ENCODE data around the gene CENPV.
A peak's percentile ranks its signal among the peaks of the same experiment; 100 is the strongest.

CENPV gene

DNA sequence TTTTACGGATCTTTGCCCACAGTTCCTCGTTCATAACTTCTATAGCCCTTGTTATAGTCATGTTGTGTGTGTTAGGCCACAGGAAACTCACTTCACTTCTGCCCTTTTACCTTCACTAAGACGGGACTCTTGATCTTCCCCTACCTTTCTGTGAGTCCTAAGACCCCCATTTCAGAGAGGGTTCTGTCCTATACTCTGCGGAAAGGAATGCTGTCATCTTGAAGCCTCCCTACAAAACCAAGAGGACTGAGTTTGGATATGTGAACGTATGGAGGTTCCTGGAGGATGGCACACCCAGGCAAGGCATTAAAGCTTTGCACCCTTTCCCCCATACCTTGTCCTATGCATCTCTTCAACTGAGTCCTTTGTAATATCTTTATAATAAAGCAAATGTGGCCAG is 31.3 kb upstream of the CENPV start:
- H3K36me3 ChIP-seq (ENCODE audit: control insufficient read depth in 1 of 2, insufficient read depth in 2 of 2, low read depth in 1 of 2, low read length in 2 of 2), result peaks cover 20 to 30% of the 10 kb centered on the region in 2 experiments
- H3K27me3 ChIP-seq (ENCODE audit: control insufficient read depth in 1 of 2, insufficient read depth in 1 of 2, low read length in 2 of 2), result no peaks in the 10 kb centered on the region
- H3K4me3 ChIP-seq (ENCODE audit: insufficient read depth in 1 of 2, low read depth in 1 of 2, low read length in 2 of 2), result no peak overlapping the region
- no peak overlapping the region for H2BK120ac ChIP-seq (ENCODE audit: low read depth, low read length)
- H2BK12ac ChIP-seq (ENCODE audit: low read length in 2 of 2), result no peak overlapping the region
- H3K4me1 ChIP-seq (ENCODE audit: control insufficient read depth, insufficient read depth, low read depth, low read length), result peaks cover 7% of the 10 kb centered on the region
- no peak overlapping the region for H3K9ac ChIP-seq (ENCODE audit: low read length)
- no peak overlapping the region for H2AFZ ChIP-seq (ENCODE audit: low read depth, low read length)
- H3K4ac ChIP-seq (ENCODE audit: low read depth in 1 of 2, low read length in 2 of 2), result no peak overlapping the region
- H3K14ac ChIP-seq (ENCODE audit: low read length in 2 of 2), result no peak overlapping the region
- H4K8ac ChIP-seq (ENCODE audit: low read length), result no peak overlapping the region
- no peak overlapping the region for H2BK15ac ChIP-seq (ENCODE audit: low read depth, poor library complexity, severe bottlenecking)
- H2AK5ac ChIP-seq (ENCODE audit: low read length, severe bottlenecking), result no peak overlapping the region
- H3K79me1 ChIP-seq (replicated peaks; ENCODE audit: low read length, poor library complexity, severe bottlenecking), result no peaks in the 10 kb centered on the region
- H3K18ac ChIP-seq (ENCODE audit: low read depth in 1 of 2, low read length in 2 of 2), result no peak overlapping the region
- H3K23ac ChIP-seq (ENCODE audit: low read length in 2 of 2), result no peak overlapping the region
- H3K9me3 ChIP-seq (ENCODE audit: control insufficient read depth, low read length), result no peaks in the 10 kb centered on the region
- no peak overlapping the region for H3K4me2 ChIP-seq (ENCODE audit: low read length, poor library complexity, severe bottlenecking)
- DNase-seq, result no peak
- H4K91ac ChIP-seq (ENCODE audit: low read length), result no peak overlapping the region
- no peak overlapping the region for H2BK5ac ChIP-seq (ENCODE audit: low read depth, low read length, poor library complexity, severe bottlenecking)
- 82% methylated on average over 3 of the region's 5 CpGs for WGBS
- peak overlapping the region; percentile 12 for H3K27ac ChIP-seq (ENCODE audit: low read length, poor library complexity, severe bottlenecking)

DNA sequence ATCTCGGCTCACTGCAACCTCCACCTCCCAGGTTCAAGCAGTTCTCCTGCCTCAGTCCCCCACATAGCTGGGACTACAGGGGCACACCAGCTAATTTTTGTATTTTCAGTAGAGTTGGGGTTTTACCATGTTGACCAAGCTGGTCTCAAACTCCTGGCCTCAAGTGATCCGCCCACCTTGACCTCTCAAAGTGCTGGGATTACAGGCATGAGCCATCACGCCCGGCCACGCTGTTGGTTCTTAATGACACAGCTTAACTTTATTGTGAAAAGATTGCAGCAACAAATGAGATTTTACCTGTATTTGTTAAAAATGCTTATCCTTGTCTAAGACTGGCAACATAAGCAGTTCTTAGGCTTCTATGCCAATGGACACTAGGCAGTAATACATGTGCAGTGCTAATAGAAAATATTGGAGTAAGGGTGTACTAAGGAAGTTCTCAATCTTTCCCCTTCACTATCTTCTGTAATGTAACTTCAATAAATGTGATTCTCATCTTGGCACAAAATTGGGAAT is 30.6 kb upstream of the CENPV start:
- H3K27me3 ChIP-seq (ENCODE audit: control insufficient read depth in 1 of 2, insufficient read depth in 1 of 2, low read length in 2 of 2), result no peaks in the 10 kb centered on the region
- no peak overlapping the region for H3K4ac ChIP-seq (ENCODE audit: low read depth in 1 of 2, low read length in 2 of 2)
- H3K36me3 ChIP-seq (ENCODE audit: control insufficient read depth in 1 of 2, insufficient read depth in 2 of 2, low read depth in 1 of 2, low read length in 2 of 2), result peaks cover 20 to 30% of the 10 kb centered on the region in 2 experiments
- no peak overlapping the region for H3K18ac ChIP-seq (ENCODE audit: low read depth in 1 of 2, low read length in 2 of 2)
- no peak overlapping the region for H3K14ac ChIP-seq (ENCODE audit: low read length in 2 of 2)
- H4K8ac ChIP-seq (ENCODE audit: low read length), result no peak overlapping the region
- H2BK15ac ChIP-seq (ENCODE audit: low read depth, poor library complexity, severe bottlenecking), result no peak overlapping the region
- no peaks in the 10 kb centered on the region for H3K79me1 ChIP-seq (replicated peaks; ENCODE audit: low read length, poor library complexity, severe bottlenecking)
- no peak overlapping the region for H2BK120ac ChIP-seq (ENCODE audit: low read depth, low read length)
- no peak overlapping the region for H2AFZ ChIP-seq (ENCODE audit: low read depth, low read length)
- no peaks in the 10 kb centered on the region for H3K9me3 ChIP-seq (ENCODE audit: control insufficient read depth, low read length)
- no peak overlapping the region for H3K4me2 ChIP-seq (ENCODE audit: low read length, poor library complexity, severe bottlenecking)
- H4K91ac ChIP-seq (ENCODE audit: low read length), result no peak overlapping the region
- peak overlapping the region; percentile 99 for H3K9ac ChIP-seq (ENCODE audit: low read length)
- no peak overlapping the region for H2BK5ac ChIP-seq (ENCODE audit: low read depth, low read length, poor library complexity, severe bottlenecking)
- H3K27ac ChIP-seq (ENCODE audit: low read length, poor library complexity, severe bottlenecking), result no peak overlapping the region
- peak overlapping the region in 1 of 2 experiments; percentile 12 for H3K4me3 ChIP-seq (ENCODE audit: insufficient read depth in 1 of 2, low read depth in 1 of 2, low read length in 2 of 2)
- H2BK12ac ChIP-seq (ENCODE audit: low read length in 2 of 2), result no peak overlapping the region
- no peak overlapping the region for H3K23ac ChIP-seq (ENCODE audit: low read length in 2 of 2)
- peaks cover 7% of the 10 kb centered on the region for H3K4me1 ChIP-seq (ENCODE audit: control insufficient read depth, insufficient read depth, low read depth, low read length)
- 99% methylated on average over 5 of the region's 5 CpGs for WGBS
- no peak overlapping the region for H2AK5ac ChIP-seq (ENCODE audit: low read length, severe bottlenecking)
- no peak for DNase-seq

- H3K23ac ChIP-seq (ENCODE audit: low read length in 2 of 2), result no peak overlapping the region
- peak overlapping the region; percentile 99 for H3K9ac ChIP-seq (ENCODE audit: low read length)
- peak overlapping the region in 1 of 2 experiments; percentile 93 for H3K4me3 ChIP-seq (ENCODE audit: insufficient read depth in 1 of 2, low read depth in 1 of 2, low read length in 2 of 2)
- no peak overlapping the region for H3K18ac ChIP-seq (ENCODE audit: low read depth in 1 of 2, low read length in 2 of 2)
- H3K27ac ChIP-seq (ENCODE audit: low read length, poor library complexity, severe bottlenecking), result no peak overlapping the region
- no peak overlapping the region for H3K4me2 ChIP-seq (ENCODE audit: low read length, poor library complexity, severe bottlenecking)
- H3K4me1 ChIP-seq (ENCODE audit: control insufficient read depth, insufficient read depth, low read depth, low read length), result peaks cover 7% of the 10 kb centered on the region
- no peak overlapping the region for H2BK15ac ChIP-seq (ENCODE audit: low read depth, poor library complexity, severe bottlenecking)
- H2AK5ac ChIP-seq (ENCODE audit: low read length, severe bottlenecking), result no peak overlapping the region
- no peak for DNase-seq
- 84% methylated on average over 4 of the region's 4 CpGs for WGBS
- no peaks in the 10 kb centered on the region for H3K79me1 ChIP-seq (replicated peaks; ENCODE audit: low read length, poor library complexity, severe bottlenecking)
- H2BK120ac ChIP-seq (ENCODE audit: low read depth, low read length), result no peak overlapping the region
- no peak overlapping the region for H4K91ac ChIP-seq (ENCODE audit: low read length)
- no peak overlapping the region for H2BK12ac ChIP-seq (ENCODE audit: low read length in 2 of 2)
- H3K4ac ChIP-seq (ENCODE audit: low read depth in 1 of 2, low read length in 2 of 2), result no peak overlapping the region
- peaks cover 20 to 30% of the 10 kb centered on the region in 2 experiments for H3K36me3 ChIP-seq (ENCODE audit: control insufficient read depth in 1 of 2, insufficient read depth in 2 of 2, low read depth in 1 of 2, low read length in 2 of 2)
- no peaks in the 10 kb centered on the region for H3K9me3 ChIP-seq (ENCODE audit: control insufficient read depth, low read length)
- H2BK5ac ChIP-seq (ENCODE audit: low read depth, low read length, poor library complexity, severe bottlenecking), result no peak overlapping the region
- H4K8ac ChIP-seq (ENCODE audit: low read length), result no peak overlapping the region
- H3K27me3 ChIP-seq (ENCODE audit: control insufficient read depth in 1 of 2, insufficient read depth in 1 of 2, low read length in 2 of 2), result no peaks in the 10 kb centered on the region
- no peak overlapping the region for H2AFZ ChIP-seq (ENCODE audit: low read depth, low read length)
- peak overlapping the region in 1 of 2 experiments; percentile 36 for H3K14ac ChIP-seq (ENCODE audit: low read length in 2 of 2)
These were observed 29.9 kb upstream of the CENPV start for GRCh38 chr17:16383216-16383615.

DNA sequence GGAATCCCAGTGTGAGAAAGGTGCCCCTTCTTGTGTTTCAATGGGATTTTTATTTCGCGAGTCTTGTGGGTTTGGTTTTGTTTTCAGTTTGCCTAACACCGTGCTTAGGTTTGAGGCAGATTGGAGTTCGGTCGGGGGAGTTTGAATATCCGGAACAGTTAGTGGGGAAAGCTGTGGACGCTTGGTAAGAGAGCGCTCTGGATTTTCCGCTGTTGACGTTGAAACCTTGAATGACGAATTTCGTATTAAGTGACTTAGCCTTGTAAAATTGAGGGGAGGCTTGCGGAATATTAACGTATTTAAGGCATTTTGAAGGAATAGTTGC is 28.2 kb upstream of the CENPV start:
- Histone ChIP-seq H3K27ac (ENCODE audit: low read length, poor library complexity, severe bottlenecking) (peak overlapping the region; percentile 91), H3K4me1 (ENCODE audit: control insufficient read depth, insufficient read depth, low read depth, low read length) (peaks cover 4% of the 10 kb centered on the region), H2BK15ac (ENCODE audit: low read depth, poor library complexity, severe bottlenecking) (no peak overlapping the region), H2BK12ac (ENCODE audit: low read length in 2 of 2) (no peak overlapping the region), H2AK5ac (ENCODE audit: low read length, severe bottlenecking) (peak overlapping the region; percentile 83), H2BK120ac (ENCODE audit: low read depth, low read length) (no peak overlapping the region), H3K4ac (ENCODE audit: low read depth in 1 of 2, low read length in 2 of 2) (peak overlapping the region; percentile 82 to 89), H3K14ac (ENCODE audit: low read length in 2 of 2) (no peak overlapping the region), H3K27me3 (ENCODE audit: control insufficient read depth in 1 of 2, insufficient read depth in 1 of 2, low read length in 2 of 2) (no peaks in the 10 kb centered on the region), H3K4me2 (ENCODE audit: low read length, poor library complexity, severe bottlenecking) (peak overlapping the region; percentile 84), H2AFZ (ENCODE audit: low read depth, low read length) (no peak overlapping the region), H3K23ac (ENCODE audit: low read length in 2 of 2) (no peak overlapping the region), H3K4me3 (ENCODE audit: insufficient read depth in 1 of 2, low read depth in 1 of 2, low read length in 2 of 2) (peak overlapping the region; percentile 87 to 93), H3K9me3 (ENCODE audit: control insufficient read depth, low read length) (no peaks in the 10 kb centered on the region), H4K91ac (ENCODE audit: low read length) (no peak overlapping the region), H3K79me1 (replicated peaks; ENCODE audit: low read length, poor library complexity, severe bottlenecking) (no peaks in the 10 kb centered on the region), H3K18ac (ENCODE audit: low read depth in 1 of 2, low read length in 2 of 2) (peak overlapping the region; percentile 77 to 92), H2BK5ac (ENCODE audit: low read depth, low read length, poor library complexity, severe bottlenecking) (peak overlapping the region; percentile 44), H4K8ac (ENCODE audit: low read length) (peak overlapping the region; percentile 69), H3K36me3 (ENCODE audit: control insufficient read depth in 1 of 2, insufficient read depth in 2 of 2, low read depth in 1 of 2, low read length in 2 of 2) (peaks cover 20 to 30% of the 10 kb centered on the region in 2 experiments), H3K9ac (ENCODE audit: low read length) (peak overlapping the region; percentile 99)
- 15% methylated on average over 14 of the region's 14 CpGs for WGBS
- DNase-seq, result no peak
